ENCODE measurements around the gene CNTN2. TPM values are rescaled to one million over a fixed set of nuclear protein-coding genes. Genes with fewer than 3 reads are reported as not detected.

CNTN2 gene
- total RNA-seq, 1 donor from 2014 or later, result 0.29 TPM

GRCh38 chr1:205030896-205031295 lies 12.1 kb upstream of the CNTN2 start:
- no peak for TF ChIP-seq CTCF (IDR thresholded peaks at IDR 0.05; ENCODE audit: unreplicated experiment)
- Mint-ChIP-seq H3K4me1 (no peaks in the 10 kb centered on the region), H3K36me3 (no peaks in the 10 kb centered on the region), H3K4me3 (no peak overlapping the region), H3K9me3 (no peaks in the 10 kb centered on the region), H3K27me3 (ENCODE audit: low read depth) (peaks cover 49% of the 10 kb centered on the region), H3K27ac (no peak overlapping the region)
- no peak for DNase-seq (ENCODE audit: low spot score in 2 of 2, unreplicated experiment in 2 of 2)

- no peak for DNase-seq (ENCODE audit: low spot score in 2 of 2, unreplicated experiment in 2 of 2)
- Mint-ChIP-seq H3K27ac (no peak overlapping the region), H3K4me1 (no peaks in the 10 kb centered on the region), H3K4me3 (no peak overlapping the region), H3K9me3 (no peaks in the 10 kb centered on the region), H3K36me3 (no peaks in the 10 kb centered on the region), H3K27me3 (ENCODE audit: low read depth) (peaks cover 60% of the 10 kb centered on the region)
- no peak for TF ChIP-seq CTCF (IDR thresholded peaks at IDR 0.05; ENCODE audit: unreplicated experiment)
Measured at GRCh38 chr1:205032508-205032907, 10.5 kb upstream of the CNTN2 start.

GRCh38 chr1:205037539-205037938 lies 5.5 kb upstream of the CNTN2 start:
- TF ChIP-seq CTCF (IDR thresholded peaks at IDR 0.05; ENCODE audit: unreplicated experiment), result no peak
- H3K27ac Mint-ChIP-seq, result no peak overlapping the region
- no peaks in the 10 kb centered on the region for H3K9me3 Mint-ChIP-seq
- no peaks in the 10 kb centered on the region for H3K36me3 Mint-ChIP-seq
- H3K27me3 Mint-ChIP-seq (ENCODE audit: low read depth), result peaks cover 79% of the 10 kb centered on the region
- no peak overlapping the region for H3K4me3 Mint-ChIP-seq
- H3K4me1 Mint-ChIP-seq, result no peaks in the 10 kb centered on the region
- no peak for DNase-seq (ENCODE audit: low spot score in 2 of 2, unreplicated experiment in 2 of 2)

GRCh38 chr1:205038132-205038786 lies 4.8 kb upstream of the CNTN2 start:
- Mint-ChIP-seq H3K4me1 (no peaks in the 10 kb centered on the region), H3K36me3 (no peaks in the 10 kb centered on the region), H3K27ac (no peak overlapping the region), H3K9me3 (no peaks in the 10 kb centered on the region), H3K27me3 (ENCODE audit: low read depth) (peaks cover 80% of the 10 kb centered on the region), H3K4me3 (no peak overlapping the region)
- no peak for TF ChIP-seq CTCF (IDR thresholded peaks at IDR 0.05; ENCODE audit: unreplicated experiment)
- DNase-seq (ENCODE audit: low spot score in 2 of 2, unreplicated experiment in 2 of 2), result no peak

- DNase-seq (ENCODE audit: low spot score in 2 of 2, unreplicated experiment in 2 of 2), result no peak
- Mint-ChIP-seq H3K27ac (no peak overlapping the region), H3K9me3 (no peaks in the 10 kb centered on the region), H3K27me3 (ENCODE audit: low read depth) (peaks cover 98% of the 10 kb centered on the region), H3K4me1 (no peaks in the 10 kb centered on the region), H3K4me3 (no peak overlapping the region), H3K36me3 (no peaks in the 10 kb centered on the region)
- TF ChIP-seq CTCF (IDR thresholded peaks at IDR 0.05; ENCODE audit: unreplicated experiment), result no peak
Measured at GRCh38 chr1:205041001-205041715, 1.9 kb upstream of the CNTN2 start.

Data from mesothelial cell of epicardium (in vitro differentiated cells).